Activated CD8-positive, alpha-beta memory T cell treated with anti-CD3 and anti-CD28 coated beads, Interleukin-2, amount 50 U/mL, for 1 hour (primary cell): Measurements from ENCODE around the gene MYL7.

Experiments
- DNase-seq: peaks from one replicate; pipeline ENCODE4 v3.0.0-alpha.2; 2020; ENCODE audit errors: extremely low read depth

MYL7 gene

GRCh38 chr7:44100458-44101302 lies 40.5 kb downstream of the MYL7 start:
- DNase-seq, result no peak

GRCh38 chr7:44099669-44100068 lies 41.5 kb downstream of the MYL7 start:
- DNase-seq, result no peak

GRCh38 chr7:44098092-44099068 lies 42.8 kb downstream of the MYL7 start:
- no peak for DNase-seq

GRCh38 chr7:44097064-44097932 lies 43.8 kb downstream of the MYL7 start:
- DNase-seq, result no peak

GRCh38 chr7:44096326-44096881 lies 44.7 kb downstream of the MYL7 start:
- no peak for DNase-seq

- no peak for DNase-seq
Observed at GRCh38 chr7:44095781-44096180, 45.4 kb downstream of the MYL7 start.

GRCh38 chr7:44094883-44095592 lies 46.1 kb downstream of the MYL7 start:
- DNase-seq, result no peak

GRCh38 chr7:44094365-44094764 lies 46.8 kb downstream of the MYL7 start:
- DNase-seq, result no peak

- no peak for DNase-seq
Observed at GRCh38 chr7:44093102-44093641, 48.0 kb downstream of the MYL7 start.
